Calu3 (cell line): ENCODE data around the gene LYSMD3. TPM values are rescaled to one million over a fixed set of nuclear protein-coding genes. Genes with fewer than 3 reads are reported as not detected.

Experiments used
- BruUV-seq: library from RNA; stranded (reverse); fragments of 400-500 nt; replicated peaks from 2 replicates; lab custom pipeline; 2021; lab: Mats Ljungman, UMichigan
- CTCF ChIA-PET: fragments of 300-600 bp; sonication (Branson Sonifier 250); formaldehyde crosslinking; loops from one replicate; lab custom pipeline; 2022; ENCODE audit warnings: antibody characterized with exemption; lab: Charles Lee
- DNase-seq: peaks from one replicate; pipeline ENCODE4 v3.0.0; 2022
- H3K27ac Mint-ChIP-seq: one replicate; pipeline ENCODE4 v1.8.0; 2022; ENCODE audit warnings: mixed read lengths; ENCODE audit not compliant: unreplicated experiment
- H3K27me3 Mint-ChIP-seq: one replicate; pipeline ENCODE4 v1.8.0; 2022; ENCODE audit warnings: mixed read lengths; ENCODE audit not compliant: unreplicated experiment
- H3K36me3 Mint-ChIP-seq: one replicate; pipeline ENCODE4 v1.8.0; 2022; ENCODE audit warnings: mild to moderate bottlenecking, moderate library complexity, mixed read lengths; ENCODE audit not compliant: insufficient read depth, unreplicated experiment
- H3K4me1 Mint-ChIP-seq: one replicate; pipeline ENCODE4 v1.8.0; 2022; ENCODE audit warnings: mild to moderate bottlenecking, low read depth, mixed read lengths; ENCODE audit not compliant: unreplicated experiment
- H3K4me3 Mint-ChIP-seq: one replicate; pipeline ENCODE4 v1.8.0; 2022; ENCODE audit warnings: mild to moderate bottlenecking, low read depth, moderate library complexity, mixed read lengths; ENCODE audit not compliant: unreplicated experiment
- H3K9me3 Mint-ChIP-seq: one replicate; pipeline ENCODE4 v1.8.0; 2022; ENCODE audit warnings: low read depth, mixed read lengths; ENCODE audit not compliant: unreplicated experiment
- CTCF ChIP-seq: fragments of 200-600 bp; IDR thresholded peaks from one replicate; pipeline ENCODE4 v1.8.0; 2022; ENCODE audit warnings: antibody characterized with exemption; ENCODE audit not compliant: unreplicated experiment
- intact Hi-C: fragments of 100-400 bp; cut with micrococcal nuclease; formaldehyde crosslinking; loops from one replicate; pipeline ENCODE4 v1.10.0; 2022; ENCODE audit not compliant: unreplicated experiment
- total RNA-seq: library from RNA; stranded (reverse); gene quantifications from 2 replicates; pipeline ENCODE4 v1.2.3, GENCODE V29; 2022

Gene LYSMD3
- total RNA-seq, 1 experiment from 2014 or later: 27.2 TPM

- no peak overlapping the region for H3K4me3 Mint-ChIP-seq
- H3K36me3 Mint-ChIP-seq: peaks cover 28% of the 10 kb centered on the region
- CTCF ChIA-PET: no interaction called here
- no TSS peak for BruUV-seq
- no peaks in the 10 kb centered on the region for H3K9me3 Mint-ChIP-seq
- intact Hi-C loops: no loop called here
- no peak for DNase-seq
- TF ChIP-seq CTCF: no peak
- no peaks in the 10 kb centered on the region for H3K27me3 Mint-ChIP-seq
- peaks cover 17% of the 10 kb centered on the region for H3K4me1 Mint-ChIP-seq
- H3K27ac Mint-ChIP-seq: no peak overlapping the region
Measured at GRCh38 chr5:90476391-90476790, 53.0 kb downstream of the LYSMD3 start.

- H3K9me3 Mint-ChIP-seq: no peaks in the 10 kb centered on the region
- H3K36me3 Mint-ChIP-seq: peaks cover 28% of the 10 kb centered on the region
- intact Hi-C loops: loop anchor here (2.0 kb wide), 1 partner anchor 55 kb away; no protein-coding TSS in a partner anchor
- H3K4me1 Mint-ChIP-seq: peaks cover 25% of the 10 kb centered on the region
- no peaks in the 10 kb centered on the region for H3K27me3 Mint-ChIP-seq
- TF ChIP-seq CTCF: no peak
- no peak for DNase-seq
- CTCF ChIA-PET: interaction anchor here (0.6 to 1.2 kb wide), 3 partner anchors 9 to 43 kb away, joined by 3 read pairs; no protein-coding TSS in a partner anchor
- H3K27ac Mint-ChIP-seq: peak overlapping the region; percentile 78
- BruUV-seq: TSS peak; percentile 42
- H3K4me3 Mint-ChIP-seq: peak overlapping the region; percentile 99
Measured at GRCh38 chr5:90475436-90475980, 53.9 kb downstream of the LYSMD3 start.

- CTCF ChIA-PET: interaction anchor here (0.9 to 1.2 kb wide), 3 partner anchors 8 to 13 kb away, joined by 3 to 5 read pairs (median 3); no protein-coding TSS in a partner anchor
Measured at GRCh38 chr5:90474235-90475107, 54.9 kb downstream of the LYSMD3 start, which contains the start of the genes MBLAC2 and POLR3G. Gene MBLAC2 (minus strand): TSS chr5:90474771. CDS start chr5:90474292, 479 bp downstream. Gene POLR3G (plus strand): TSS chr5:90474864. CDS start chr5:90485568, 10,704 bp downstream.

More at GRCh38 chr5:90474235-90475107, 54.9 kb downstream of the LYSMD3 start, which contains the start of the genes MBLAC2 and POLR3G:
- peak; percentile 57 for TF ChIP-seq CTCF
- intact Hi-C loops: loop anchor here (2.0 kb wide), 1 partner anchor 56 kb away; no protein-coding TSS in a partner anchor
- Mint-ChIP-seq H3K4me1 (peaks cover 28% of the 10 kb centered on the region), H3K27ac (peak within 1 kb of the TSS; percentile 78), H3K36me3 (peaks cover 28% of the 10 kb centered on the region), H3K9me3 (no peaks in the 10 kb centered on the region), H3K27me3 (no peaks in the 10 kb centered on the region), H3K4me3 (peak within 1 kb of the TSS; percentile 99)
- DNase-seq: peak; percentile 97
- BruUV-seq: no TSS peak
